Astrocyte of the spinal cord (primary cell): ENCODE data around the gene SIGLEC12.

ENCODE experiments used
- DNase-seq: peaks from one replicate; pipeline ENCODE4 v3.0.0; 2011; ENCODE audit warnings: low read depth, low spot score
- H3K4me3 ChIP-seq: 2 replicates; pipeline ENCODE4 v1.5.1; 2011; ENCODE audit warnings: low read depth, mild to moderate bottlenecking, low read length, moderate library complexity
- in situ Hi-C: cut with HindIII; loops from 2 replicates; pipeline ENCODE4 v1.10.0; 2017; ENCODE audit warnings: low sequenced_read_pairs
- TF ChIP-seq, protein P1 (sequence below): IDR thresholded peaks from 2 replicates; pipeline ENCODE4 v1.5.1; 2012; ENCODE audit warnings: low read depth, mild to moderate bottlenecking, low read length, inconsistent platforms

SIGLEC12 gene

DNA sequence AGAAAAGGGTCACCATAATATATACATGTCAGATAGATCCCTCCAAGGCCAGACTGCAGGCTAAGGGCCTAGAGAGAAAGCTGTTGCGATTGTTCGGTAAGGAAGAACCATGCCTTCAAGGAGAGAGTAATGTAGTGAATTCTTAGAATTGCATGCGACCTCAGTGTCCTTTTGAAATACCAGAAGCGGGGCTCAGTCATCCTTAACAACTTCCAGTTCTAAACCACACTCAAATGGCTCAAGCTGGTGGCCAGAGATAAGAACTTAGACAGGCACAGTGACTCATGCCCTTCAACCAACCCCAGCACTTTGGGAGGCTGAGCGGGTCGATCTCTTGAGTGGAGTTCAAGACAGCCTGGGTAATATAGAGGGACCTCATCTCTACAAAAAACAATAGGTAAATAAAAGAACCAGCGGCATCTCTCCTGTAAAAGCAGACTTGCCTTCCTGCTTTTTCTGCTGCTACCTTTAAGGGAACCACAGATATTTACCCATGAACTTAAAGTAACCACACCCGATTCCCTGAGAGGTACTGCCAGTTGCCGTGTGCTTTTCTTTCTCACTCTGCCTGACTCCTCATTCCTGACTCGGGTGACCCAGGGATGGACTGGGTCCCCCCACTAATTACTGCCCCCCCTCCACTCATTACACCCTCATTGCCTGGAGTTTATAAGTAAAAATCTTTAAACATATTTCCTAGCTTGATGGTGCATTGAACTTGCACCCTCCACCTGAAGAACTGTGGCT, 45.2 kb upstream of the SIGLEC12 start:
- TF ChIP-seq, protein P1, sequence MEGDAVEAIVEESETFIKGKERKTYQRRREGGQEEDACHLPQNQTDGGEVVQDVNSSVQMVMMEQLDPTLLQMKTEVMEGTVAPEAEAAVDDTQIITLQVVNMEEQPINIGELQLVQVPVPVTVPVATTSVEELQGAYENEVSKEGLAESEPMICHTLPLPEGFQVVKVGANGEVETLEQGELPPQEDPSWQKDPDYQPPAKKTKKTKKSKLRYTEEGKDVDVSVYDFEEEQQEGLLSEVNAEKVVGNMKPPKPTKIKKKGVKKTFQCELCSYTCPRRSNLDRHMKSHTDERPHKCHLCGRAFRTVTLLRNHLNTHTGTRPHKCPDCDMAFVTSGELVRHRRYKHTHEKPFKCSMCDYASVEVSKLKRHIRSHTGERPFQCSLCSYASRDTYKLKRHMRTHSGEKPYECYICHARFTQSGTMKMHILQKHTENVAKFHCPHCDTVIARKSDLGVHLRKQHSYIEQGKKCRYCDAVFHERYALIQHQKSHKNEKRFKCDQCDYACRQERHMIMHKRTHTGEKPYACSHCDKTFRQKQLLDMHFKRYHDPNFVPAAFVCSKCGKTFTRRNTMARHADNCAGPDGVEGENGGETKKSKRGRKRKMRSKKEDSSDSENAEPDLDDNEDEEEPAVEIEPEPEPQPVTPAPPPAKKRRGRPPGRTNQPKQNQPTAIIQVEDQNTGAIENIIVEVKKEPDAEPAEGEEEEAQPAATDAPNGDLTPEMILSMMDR: no peak
- no peak overlapping the region for H3K4me3 ChIP-seq
- in situ Hi-C loops: no loop called here
- DNase-seq: no peak

DNA sequence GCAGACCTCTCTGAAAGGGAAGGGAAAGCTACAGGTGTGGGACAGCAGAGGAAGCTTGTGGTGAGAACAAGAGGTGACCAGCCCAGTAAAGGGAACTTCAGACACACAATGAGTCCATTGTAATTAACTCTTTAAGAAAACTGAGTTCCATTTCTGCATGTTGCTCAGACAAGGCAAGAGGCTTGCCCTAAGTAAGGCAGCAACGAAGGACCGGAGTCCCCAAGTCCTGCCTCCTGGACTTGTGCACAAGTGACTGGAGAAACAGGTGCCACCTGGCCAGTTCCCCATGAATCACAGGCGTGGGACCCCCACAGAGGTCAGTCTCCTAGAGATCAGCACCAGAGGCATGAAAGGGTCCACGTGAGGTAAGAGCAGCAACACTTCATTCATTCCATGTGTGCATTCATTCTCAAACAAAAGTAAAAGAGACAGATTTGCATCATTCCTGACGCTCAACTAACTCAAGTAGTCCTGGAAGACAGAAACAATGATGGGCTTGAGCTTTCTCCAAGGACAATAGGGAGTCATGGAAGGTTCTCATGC, 44.6 kb upstream of the SIGLEC12 start:
- in situ Hi-C loops: no loop called here
- DNase-seq: no peak
- TF ChIP-seq, protein P1: no peak
- H3K4me3 ChIP-seq: no peak overlapping the region

DNA sequence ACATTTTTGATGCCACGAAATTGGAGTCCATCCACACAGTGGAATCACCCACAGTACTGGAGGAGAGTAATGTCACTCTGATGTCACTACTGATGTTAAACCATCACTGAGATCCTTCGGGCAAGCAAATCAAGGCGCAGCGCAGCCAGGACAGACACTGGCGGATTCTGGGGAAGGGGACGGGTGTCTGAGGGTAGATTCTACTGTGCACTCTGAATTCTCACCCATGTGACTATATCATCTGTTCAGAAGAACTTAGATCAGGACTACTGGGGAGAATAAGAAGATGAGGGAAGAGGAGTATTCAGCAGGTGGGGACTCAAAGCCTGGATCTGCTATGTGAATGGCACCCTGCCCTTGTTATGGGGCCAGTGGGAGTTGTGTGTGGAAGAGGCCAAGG, 42.4 kb upstream of the SIGLEC12 start:
- no peak for DNase-seq
- in situ Hi-C loops: no loop called here
- H3K4me3 ChIP-seq: no peak overlapping the region
- TF ChIP-seq, protein P1: no peak

DNA sequence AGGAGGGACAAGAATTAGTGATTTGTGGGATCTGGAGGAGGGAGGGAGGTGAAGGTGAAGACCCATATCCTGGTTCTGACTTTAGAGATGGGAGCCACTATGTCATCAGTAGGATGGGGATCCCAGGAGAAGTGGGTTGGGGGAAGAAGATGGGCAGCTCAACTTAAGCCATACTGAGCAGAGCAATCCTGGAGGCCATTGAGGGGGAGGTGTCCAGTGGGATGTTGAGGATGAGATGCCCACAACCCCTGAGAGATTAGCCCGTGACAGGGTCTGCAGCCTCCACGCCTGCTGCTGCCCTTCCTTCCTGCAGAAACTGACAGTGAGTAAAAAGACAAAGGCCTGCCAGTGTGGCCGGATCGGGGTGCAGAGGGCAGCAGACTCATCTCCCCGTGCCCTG, 41.1 kb upstream of the SIGLEC12 start:
- TF ChIP-seq, protein P1: no peak
- DNase-seq: no peak
- H3K4me3 ChIP-seq: no peak overlapping the region
- in situ Hi-C loops: no loop called here

DNA sequence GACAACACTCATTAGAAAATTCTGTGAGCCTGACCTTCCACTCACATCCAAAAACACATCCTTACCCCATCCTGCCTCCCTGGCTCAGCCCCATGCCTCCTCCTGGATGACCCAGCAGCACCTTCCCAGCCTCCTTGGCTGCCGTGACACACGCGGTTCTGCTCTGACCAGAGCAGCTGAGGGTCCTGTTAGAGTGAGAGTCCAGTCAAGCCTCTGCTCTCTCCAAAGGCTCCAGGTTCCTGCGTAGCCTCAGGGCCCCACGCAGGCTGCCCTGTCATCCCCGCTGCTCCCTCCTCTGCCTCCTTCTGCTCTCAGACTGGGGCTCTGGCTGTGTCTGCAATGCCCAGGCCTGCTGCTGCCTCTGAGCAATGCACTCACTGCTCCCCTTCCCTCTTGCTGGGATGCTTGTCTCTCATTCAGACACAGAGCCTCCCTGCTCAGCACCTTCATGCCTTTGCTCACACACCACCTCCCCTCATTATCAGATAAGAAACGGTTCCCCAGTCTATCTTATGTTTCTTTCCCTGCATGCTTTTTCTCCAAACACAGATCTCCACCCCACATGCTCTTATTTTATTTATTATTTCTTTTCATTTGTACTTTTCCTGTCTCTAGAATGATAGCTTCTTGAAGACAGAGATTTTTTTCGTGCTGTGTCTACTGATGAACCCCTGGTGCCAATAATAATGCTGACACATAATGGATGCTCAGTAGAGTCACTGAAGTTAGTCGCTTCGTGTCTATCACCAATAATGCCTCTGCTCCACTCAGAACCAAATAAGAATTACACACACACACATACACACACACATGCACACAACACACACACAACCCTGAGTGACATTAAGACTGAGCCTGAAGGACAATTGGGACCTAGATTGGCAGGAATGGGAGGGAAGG, 40.1 kb upstream of the SIGLEC12 start:
- TF ChIP-seq, protein P1: no peak
- H3K4me3 ChIP-seq: no peak overlapping the region
- no peak for DNase-seq
- in situ Hi-C loops: no loop called here

DNA sequence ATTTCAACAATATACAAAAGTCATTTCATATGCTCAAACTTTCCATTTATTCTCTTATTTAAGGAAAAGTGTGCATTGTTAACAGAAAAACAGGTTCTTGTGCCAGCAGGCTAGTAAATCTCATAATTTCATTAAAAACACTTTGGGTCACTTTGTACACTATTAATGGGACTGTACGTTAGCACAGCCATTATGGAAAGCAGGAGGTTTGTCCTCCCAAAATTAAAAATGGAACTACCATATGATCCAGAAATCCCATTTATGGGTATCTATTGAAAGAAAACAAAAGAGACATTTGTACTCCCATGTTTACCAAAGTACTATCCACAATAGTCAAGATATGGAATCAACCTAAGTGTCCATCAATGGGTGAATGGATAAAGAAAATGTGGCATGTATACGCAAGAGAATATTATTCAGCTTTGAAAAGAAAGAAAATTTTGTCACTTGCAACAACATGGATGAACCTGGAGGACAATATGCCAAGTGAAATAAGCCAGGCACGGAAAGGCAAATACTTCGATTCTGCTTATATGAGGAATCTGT, 38.3 kb upstream of the SIGLEC12 start:
- DNase-seq: no peak
- TF ChIP-seq, protein P1: no peak
- H3K4me3 ChIP-seq: no peak overlapping the region
- in situ Hi-C loops: no loop called here
